GM19372 (cell line): ENCODE results near the gene RAI1.

Experiments
- ATAC-seq: cut with Tn5 transposase; IDR thresholded peaks from one replicate; pipeline ENCODE4 v1.9.1; 2021; ENCODE audit warnings: mild to moderate bottlenecking, low read depth, moderate library complexity; ENCODE audit not compliant: unreplicated experiment

Gene RAI1

DNA sequence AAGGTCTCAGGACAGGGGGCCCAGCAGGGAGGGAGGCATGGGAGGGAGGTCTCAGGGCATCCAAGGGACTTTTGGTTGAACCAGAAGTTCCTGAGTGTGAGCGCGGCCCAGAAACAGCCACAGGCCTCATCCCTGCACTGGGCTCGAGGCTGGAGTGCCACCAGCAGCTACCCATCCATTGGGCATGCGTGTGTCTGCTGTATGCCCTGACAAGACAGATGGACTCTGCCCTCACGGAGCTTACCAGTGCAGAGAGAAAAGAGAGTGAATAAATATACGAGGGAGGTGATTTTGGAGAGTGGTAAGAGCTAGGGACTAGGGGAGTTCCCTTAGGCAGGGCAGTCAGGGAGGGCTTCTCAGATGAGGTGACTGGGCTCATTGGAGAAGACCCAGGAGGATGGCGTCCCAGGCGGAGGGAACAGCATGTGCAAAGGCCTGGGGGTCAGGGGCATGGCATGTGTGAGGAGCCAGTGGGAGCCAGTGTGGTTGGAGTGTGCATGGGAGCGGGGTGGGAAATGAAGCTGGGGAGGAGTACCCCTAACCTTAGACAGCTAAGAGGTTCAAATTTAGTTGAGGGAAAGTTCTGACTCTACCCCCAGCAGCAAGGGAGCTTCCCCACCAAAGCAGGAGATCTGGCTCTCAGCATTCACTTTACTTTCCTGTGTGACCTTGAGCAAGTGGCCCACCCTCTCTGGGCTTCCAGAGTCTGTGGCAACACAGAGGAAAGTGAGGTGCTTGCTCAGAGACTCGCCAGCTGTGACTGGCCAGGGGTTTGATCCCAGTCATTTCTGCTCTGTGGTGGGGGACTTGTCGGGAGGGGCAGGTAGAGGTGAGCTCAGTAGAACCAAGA lies 80.9 kb downstream of the RAI1 start:
- no peak for ATAC-seq

DNA sequence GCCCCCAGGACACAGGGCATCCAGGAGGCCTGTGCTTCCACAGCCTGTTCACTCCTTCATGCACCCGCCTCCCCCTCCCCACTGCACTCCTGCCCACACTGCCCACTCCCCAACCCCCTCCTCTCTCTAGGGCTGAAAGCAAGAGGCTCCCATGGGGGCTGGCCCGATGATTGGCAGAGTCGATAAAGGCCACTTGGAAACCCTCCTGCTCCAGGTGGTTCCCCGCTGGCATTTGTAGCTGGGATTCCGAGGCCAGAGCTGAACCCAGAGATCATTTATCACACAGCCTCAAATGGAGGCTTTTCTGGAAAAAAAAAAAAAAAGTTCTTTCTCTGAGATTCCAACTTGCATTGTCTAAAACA lies 81.5 kb downstream of the RAI1 start:
- ATAC-seq = no peak

DNA sequence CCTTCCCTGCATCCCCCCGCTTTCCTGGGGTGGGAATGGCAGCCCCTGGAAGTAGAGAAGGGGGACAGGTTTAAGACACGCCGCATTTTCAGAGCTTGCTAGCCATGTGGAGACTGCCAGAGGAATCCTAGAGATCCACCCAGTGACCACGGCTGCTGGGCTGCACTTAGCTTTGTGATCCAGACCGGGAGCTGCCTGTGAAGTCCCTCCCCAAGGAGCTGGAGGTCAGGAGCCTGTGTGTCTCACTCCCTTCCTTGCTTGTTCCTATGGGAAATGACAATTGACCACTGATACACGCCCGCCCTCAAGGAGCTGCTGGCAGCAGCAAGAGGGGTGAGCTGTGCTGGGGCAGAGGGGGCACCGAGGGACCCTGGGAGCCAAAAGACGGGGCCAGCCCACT lies 81.9 kb downstream of the RAI1 start:
- no peak for ATAC-seq

DNA sequence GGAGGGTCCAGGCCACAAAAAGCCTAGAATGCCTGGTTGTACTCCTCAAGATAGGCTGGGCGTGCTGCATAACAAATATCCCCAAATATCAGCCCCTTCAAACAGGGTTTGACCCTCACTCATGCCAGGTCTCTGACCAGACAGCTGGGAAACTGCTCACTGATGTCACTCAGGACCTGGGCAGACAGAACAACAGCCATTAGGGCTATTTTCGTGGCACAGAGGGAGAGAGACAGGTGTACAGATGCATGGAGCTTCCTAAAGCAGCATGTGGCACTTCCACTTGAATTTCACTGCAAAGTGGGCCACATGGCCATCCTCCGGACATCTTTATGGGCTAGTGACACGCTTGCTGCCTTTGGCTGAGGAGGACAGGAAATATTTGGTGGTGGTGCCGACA lies 82.5 kb downstream of the RAI1 start:
- ATAC-seq = no peak

DNA sequence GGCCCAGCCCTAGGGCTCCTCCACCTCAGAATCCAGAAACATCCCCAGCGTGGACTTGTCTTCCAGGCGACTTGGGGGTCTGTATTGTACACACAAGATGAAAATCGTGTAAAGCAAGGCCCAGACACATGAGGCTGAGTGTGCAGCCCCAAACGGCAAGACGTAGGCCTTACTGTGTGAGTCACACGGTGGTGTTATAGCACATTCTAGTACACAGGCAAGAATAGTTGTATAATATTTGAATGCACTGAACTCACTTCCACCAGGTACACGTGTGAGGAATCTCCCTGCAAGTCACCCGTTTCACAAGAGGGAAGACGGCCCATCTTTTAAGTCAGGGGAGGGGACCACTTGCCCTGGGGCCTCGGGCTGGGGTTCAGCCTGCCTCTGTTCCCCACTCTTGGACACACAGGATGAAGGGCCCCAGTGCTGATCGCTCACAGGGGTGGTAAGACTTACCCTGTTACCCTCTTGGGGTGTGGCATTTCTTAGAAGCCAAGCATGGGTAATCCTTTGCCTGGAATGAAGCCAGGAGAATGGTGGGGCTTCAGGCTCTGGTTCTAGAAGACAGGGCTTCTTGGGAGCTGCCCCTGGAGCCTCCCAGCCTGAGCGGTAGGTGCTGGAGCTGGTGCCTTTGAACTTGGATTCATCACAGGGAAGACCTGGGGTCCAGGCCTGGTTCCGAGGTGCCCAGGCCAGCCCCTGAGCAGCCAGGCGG lies 84.3 kb downstream of the RAI1 start:
- no peak for ATAC-seq

DNA sequence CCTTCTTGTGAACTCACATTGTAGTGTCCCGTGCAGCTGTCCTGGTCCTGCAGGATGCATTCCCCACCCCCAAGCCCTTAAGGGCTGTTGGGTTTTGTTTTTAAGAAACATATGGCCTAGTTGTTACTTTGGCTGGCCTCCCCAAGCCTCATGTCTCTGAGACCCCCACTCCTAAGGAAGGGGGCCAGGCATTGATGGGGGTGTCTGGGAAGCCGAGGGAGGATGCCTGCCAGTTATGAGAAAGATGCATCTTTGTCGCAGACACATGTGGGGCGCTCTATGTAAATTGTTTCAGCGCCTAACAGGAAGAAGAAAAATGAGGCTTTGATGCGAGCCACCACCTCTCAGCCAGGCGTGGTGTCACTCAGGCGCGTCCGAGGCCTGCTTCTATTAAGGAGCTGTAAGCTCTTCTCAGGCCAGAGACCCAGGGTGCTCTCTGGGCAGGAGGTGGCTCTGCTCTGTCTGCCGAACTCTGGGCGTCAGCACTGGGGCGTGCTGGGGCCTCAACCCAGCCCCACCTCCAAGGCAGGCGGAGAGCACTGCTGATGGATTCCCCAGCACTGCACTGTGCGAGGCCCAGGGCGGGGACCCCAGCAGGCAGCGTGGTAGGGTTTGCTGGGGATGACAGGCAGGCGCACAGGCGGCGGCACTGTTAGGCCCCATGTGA lies 85.0 kb downstream of the RAI1 start:
- ATAC-seq = no peak

DNA sequence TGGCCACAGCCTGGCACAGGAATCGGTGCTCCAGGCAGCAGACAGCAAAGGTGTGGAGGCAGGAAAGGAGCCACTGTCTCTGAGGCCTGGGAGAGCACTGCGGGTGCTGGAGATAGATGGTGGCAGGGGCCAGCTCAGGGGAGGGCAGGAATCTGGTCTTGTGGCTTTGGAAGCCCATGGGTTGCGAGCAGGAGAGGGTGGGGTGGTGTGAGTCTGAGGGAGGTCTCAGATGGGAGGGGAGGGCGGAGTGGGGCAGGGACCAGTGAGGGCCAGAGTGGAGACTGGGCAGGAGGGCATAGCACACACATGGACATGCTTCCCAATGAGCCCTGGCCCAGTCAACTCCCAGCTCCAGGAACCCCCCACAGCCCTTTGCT lies 85.5 kb downstream of the RAI1 start:
- ATAC-seq = no peak

DNA sequence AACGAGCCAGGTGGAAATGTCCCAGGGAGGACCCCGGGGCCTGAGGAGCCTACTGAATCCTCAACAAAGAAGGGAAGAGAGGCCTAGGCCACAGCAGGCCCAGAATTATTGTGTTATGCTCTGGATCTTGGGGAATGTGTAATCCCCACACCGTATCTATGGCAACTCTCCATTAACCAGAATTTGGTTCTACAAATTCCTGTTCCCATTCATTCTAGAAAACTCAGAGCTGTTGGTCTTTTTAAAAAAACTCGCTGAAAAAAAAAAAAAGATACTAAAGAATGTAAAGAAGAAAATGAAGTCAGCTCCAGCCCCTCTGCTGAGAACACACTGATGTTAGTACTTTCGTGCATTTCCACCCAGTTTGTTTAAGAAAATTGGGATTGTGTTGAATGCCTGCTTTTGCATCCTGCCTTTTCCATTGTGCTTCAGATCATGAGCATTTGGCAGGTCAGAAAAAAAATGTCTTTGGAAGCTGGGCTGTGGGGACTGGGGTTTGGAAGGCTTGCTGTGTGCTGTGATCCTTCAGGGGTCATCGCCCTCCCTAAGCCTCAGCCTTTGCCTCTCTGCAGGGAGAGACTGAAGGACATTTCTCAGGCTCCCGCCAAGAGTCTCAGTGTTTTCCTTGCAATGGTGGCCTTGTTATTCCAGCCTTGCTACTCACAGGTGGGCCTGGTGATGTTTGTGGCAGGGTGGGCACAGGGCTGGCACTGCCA lies 86.1 kb downstream of the RAI1 start:
- ATAC-seq = no peak

DNA sequence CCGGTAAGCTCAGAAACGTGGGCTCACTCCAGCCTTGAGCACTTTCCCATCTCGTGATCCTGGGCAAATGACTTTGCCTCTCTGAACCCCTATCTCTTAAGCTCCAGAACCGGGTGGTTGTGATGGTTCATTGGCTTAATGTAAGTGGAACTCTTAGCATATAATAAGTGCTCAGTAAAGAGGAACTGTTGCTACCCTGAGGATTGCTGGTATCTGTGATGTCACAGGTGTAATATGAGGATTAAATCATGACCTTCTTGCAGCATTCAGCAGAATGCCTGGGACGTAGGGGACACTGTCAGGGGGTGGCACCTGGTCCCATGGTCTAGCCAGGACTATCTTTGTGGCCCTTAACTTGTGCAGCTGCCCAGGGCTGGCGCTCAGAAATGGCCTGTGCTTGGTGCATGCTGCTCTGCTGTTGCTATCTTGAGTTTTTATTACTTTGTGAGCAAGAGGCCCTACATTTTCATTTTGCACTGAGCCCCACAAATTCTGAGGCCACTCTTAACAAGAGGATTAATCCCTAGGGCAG lies 86.7 kb downstream of the RAI1 start:
- no peak for ATAC-seq

DNA sequence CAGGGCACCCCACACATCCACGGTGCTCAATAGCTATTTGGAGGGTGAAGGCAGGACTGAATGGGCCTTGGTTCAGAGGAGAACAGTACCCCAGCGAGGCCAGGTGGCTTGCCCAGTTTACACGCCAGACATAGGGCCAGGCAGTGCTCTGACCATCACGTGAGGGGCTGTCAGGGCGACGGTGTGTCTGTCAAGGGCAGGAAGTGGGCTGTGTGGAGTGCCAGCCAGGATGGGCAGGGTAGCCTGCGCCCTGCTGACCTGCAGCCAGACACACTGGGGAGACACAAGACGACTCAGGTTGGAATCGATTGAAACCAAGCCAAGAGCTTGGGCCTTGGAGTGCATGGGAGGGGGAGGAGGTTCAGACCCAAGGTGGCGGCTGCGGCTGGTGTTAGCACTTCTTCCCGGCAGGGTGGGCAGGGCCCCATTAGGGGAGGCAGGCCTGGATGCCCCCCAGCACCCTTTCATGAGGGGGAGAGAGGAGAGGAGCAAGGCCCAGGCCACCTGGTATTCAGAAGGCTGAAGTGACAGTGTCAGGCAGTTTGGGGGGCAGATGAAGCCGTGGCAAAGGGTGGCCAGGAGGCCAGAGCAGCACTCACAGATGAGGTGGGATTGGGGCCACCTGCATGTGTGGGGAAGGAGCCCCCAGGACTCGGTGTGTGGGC lies 87.3 kb downstream of the RAI1 start:
- ATAC-seq = no peak

DNA sequence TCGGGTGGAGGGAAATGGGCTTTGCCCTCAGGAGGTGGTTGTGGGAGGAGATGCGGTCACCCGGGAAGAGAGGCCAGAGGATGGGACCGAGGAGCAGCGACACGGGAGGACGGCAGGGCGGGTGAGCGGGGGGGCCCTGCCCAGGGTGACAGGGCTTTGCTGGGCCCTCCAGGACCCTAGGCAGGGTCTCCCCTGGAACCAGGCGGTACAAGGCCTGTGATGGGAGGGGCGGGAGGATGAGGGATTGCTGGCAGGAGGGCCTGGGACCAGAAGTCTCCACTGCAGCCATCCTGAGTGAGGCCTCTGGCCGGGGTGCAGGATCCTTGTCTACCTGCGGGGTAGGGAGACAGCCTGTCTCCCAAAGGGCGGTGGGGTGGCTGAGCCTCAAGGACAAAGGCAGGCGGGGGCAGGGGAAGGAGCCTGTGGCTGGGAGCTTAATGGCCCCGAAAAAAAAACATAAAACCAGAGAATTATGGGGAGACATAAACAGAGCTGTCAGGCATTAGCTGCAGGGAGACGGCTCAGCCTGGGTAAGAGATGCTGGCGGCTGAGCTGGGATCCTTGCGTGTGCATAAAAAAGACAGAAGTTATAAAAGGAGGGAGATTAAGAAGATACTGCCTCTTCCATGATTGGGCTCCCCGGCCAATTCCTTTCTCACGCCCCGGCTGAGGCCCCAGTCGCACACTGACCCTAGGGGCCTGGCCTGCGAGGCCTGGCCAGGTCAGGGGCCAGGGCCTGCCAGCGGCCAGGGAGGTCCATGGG lies 88.8 kb downstream of the RAI1 start:
- no peak for ATAC-seq

DNA sequence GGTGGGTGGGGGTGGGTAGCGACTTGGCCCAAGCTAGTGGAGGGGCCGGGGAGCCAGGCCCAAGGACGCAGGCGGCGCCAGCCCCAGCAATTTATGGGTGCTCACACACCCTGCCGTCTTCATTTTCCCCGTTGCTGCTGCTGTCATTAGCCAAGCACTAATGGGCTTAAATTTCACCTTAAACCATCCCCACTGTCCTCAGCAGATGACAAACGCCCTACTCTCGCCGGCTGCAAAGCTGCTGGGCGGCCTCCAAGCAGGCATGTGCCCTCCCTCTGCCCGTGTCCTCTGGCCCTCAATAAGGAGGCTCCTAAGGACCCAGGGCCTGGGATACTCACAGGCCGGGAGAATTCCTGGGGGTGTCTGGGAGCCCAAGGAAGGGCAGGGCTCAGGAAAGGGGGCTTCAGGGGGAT lies 89.4 kb downstream of the RAI1 start:
- no peak for ATAC-seq

DNA sequence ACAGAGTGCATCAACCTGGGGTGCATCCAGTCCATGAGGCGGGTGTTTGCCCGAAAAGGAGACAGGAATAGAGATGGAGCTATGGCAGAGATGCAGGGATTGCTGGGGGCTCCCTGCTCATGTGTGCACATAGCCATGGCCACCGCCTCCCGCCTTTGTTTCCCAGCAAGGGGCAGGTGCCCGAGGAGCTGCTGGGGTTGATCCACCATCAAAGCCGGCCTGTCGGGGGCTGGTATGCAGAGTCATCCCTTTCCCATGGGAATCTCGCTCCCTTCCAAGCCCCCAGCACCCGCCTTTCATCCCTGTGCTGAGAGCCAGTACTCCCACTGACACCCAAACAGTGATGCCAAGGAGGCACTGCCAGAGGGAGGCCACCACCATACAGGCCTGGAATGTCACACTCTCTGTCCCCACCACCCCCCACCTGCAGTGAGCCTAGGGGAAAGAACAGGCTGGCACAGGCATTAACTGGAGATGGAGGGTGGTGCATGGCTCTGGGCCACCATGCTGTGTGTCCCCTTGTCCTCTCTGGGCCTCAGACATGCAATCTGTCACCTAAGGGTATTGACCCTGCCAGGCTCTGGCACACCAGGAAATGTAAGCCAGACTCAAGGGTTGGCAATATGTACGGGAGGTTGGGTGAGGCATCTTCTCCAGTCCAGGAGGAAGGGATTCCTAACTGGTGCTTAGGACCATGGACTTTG lies 90.4 kb downstream of the RAI1 start:
- no peak for ATAC-seq

DNA sequence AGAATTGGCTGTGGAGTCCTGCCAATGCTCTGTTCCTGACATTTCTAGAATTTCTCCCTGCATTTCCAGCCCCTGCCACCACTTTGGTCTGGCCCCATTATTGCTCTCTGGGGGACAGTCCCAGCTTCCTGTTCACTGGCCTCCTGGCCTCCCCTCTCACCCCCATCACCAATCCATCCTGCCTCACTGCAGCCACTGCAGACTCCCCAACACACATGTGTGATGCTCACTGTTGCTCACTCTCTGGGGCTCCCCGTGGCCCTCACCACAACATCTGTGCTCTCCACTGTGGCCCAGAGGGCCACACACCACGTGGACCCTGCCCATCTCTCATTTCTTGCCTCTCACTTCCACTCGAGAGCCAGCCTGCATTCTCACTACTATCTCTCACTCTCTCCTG lies 91.0 kb downstream of the RAI1 start:
- no peak for ATAC-seq

DNA sequence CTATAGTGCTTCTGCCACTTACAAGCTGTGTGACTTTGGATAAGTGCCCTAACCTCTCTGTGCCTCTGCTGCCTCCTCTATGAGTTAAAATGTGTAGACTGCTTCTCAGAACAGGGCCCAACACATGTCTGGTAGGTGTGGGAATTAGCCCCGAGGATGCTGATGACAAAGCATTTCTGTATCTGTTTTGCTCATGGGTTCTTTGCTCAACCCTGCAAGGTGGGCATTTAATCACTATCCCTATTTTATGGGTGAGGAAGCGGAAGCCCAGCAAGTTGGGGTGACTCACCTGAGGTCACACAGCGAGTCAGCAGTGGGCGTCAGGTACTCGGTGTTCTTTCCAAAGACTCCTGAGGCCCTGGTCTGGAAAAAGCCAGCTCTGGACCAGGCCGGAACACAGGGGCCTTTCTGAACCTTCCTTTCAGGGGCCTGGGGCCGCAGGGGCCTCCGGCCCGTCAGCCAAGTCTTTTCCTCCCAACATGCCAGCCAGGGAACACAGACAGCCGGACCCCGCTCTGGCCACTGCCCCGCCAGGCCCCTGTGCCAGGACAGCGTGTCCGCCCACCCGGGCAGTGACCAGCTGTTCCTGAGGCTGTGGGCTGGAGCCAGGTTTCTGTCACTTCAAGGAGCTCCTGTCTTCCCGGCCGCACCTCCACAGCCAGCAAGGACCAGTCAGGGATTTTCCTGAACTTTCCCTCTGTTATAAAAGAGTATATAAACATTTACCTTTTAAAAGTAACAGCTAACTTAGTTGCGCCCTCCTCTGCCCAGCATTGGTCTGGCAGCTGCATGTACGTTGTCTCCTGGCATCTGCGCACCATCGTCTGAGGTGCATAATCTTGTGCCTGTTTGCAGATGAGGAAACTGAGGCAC lies 93.0 kb downstream of the RAI1 start:
- ATAC-seq = no peak

DNA sequence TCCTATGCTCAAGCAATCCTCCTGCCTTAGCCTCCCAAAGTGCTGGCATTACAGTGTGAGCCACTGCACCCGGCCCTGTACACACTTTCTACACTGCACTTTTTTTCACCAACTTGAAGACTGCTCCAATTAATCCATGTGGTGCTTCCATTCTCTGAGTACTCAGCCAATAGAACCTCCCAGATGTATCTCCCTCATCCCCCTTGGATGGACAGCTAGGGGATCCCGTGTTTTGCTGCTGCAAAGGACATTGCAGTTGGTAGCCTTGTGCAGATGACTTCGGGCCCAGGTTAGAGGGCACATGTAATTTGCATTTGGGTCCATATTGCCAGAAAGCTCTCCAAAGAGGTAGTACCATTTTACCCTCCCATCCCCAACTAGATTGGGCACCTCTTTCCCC lies 95.6 kb downstream of the RAI1 start:
- no peak for ATAC-seq

DNA sequence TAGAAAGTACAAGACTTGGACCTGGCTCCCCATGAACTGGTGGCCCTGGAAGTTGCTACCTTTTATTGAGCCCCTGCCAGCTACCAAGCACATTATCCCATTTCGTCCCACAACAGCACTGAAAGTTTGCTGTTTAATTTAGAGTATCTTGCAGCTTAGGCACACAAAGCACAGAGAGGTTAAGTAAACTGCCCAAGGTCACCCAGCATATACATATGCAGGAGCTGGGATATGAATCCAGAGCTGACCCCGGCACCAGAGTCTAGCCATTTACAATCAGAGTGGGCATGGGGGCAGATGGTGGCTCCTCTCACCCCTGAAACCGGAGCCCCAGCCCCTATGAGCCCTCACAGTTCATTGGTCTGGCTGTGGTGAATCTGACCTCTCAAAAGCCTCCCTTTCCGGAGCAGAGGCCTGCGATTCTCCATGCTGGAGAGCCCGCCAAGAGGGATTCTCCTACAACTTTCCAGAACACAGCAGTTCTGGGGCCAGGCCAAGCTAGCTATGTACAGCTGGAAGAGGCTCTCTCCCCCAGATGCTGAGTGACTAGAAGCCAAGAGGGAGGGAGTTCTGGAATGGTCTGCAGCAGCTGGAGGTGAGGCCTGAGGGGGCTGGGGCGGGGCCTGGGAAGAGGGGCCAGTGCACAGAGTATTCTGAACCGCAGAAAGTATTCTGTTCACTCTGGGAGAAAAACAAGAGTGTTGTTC lies 97.2 kb downstream of the RAI1 start:
- ATAC-seq = no peak
